Caco-2 (cell line): ENCODE results near the gene PLXDC2. TPM values are rescaled to one million over a fixed set of nuclear protein-coding genes. Genes with fewer than 3 reads are reported as not detected.

Experiments used
- BruUV-seq: library from RNA; stranded (reverse); fragments of 400-500 nt; replicated peaks from 2 replicates; lab custom pipeline; 2021; lab: Mats Ljungman, UMichigan
- CTCF ChIA-PET: fragments of 300-600 bp; sonication (Branson Sonifier 250); formaldehyde crosslinking; loops from one replicate; lab custom pipeline; 2022; ENCODE audit warnings: antibody characterized with exemption; lab: Charles Lee
- POLR2A ChIA-PET: fragments of 300-600 bp; sonication (Branson Sonifier 250); formaldehyde crosslinking; loops from one replicate; lab custom pipeline; 2022; ENCODE audit warnings: antibody characterized with exemption; lab: Charles Lee
- DNase-seq, 2 experiments: peaks; one replicate each; pipeline versions ENCODE4 v3.0.0 to v3.0.0-alpha.2; 2020 to 2022
- H3K27me3 ChIP-seq: replicated peaks from 2 replicates; pipeline ENCODE4 v1.6.0; 2011; ENCODE audit warnings: low read length; ENCODE audit not compliant: control insufficient read depth, insufficient read depth
- H3K36me3 ChIP-seq: 2 replicates; pipeline ENCODE4 v1.5.1; 2011; ENCODE audit warnings: low read length; ENCODE audit not compliant: control insufficient read depth, insufficient read depth
- H3K4me1 ChIP-seq: fragments of 250-450 bp; sonication (Bioruptor Pico); 2 replicates; pipeline ENCODE4 v1.5.1; 2020; ENCODE audit warnings: mild to moderate bottlenecking
- H3K4me3 ChIP-seq: 2 replicates; pipeline ENCODE4 v1.5.1; 2011; ENCODE audit warnings: low read depth, mild to moderate bottlenecking, control low read depth, low read length
- H3K9me3 ChIP-seq: fragments of 250-450 bp; sonication (Bioruptor Pico); 2 replicates; pipeline ENCODE4 v1.5.1; 2020; ENCODE audit warnings: mild to moderate bottlenecking, moderate library complexity
- H3K27ac Mint-ChIP-seq: one replicate; pipeline ENCODE4 v1.8.0; 2022; ENCODE audit warnings: mixed read lengths; ENCODE audit not compliant: unreplicated experiment
- H3K27me3 Mint-ChIP-seq: one replicate; pipeline ENCODE4 v1.8.0; 2022; ENCODE audit warnings: mixed read lengths; ENCODE audit not compliant: insufficient read depth, unreplicated experiment
- H3K36me3 Mint-ChIP-seq: one replicate; pipeline ENCODE4 v1.8.0; 2022; ENCODE audit warnings: mild to moderate bottlenecking, mixed read lengths; ENCODE audit not compliant: insufficient read depth, unreplicated experiment
- H3K4me1 Mint-ChIP-seq: one replicate; pipeline ENCODE4 v1.8.0; 2022; ENCODE audit warnings: low read depth, mixed read lengths; ENCODE audit not compliant: unreplicated experiment
- H3K4me3 Mint-ChIP-seq: one replicate; pipeline ENCODE4 v1.8.0; 2022; ENCODE audit warnings: mild to moderate bottlenecking, moderate library complexity, mixed read lengths; ENCODE audit not compliant: unreplicated experiment
- H3K9me3 Mint-ChIP-seq: one replicate; pipeline ENCODE4 v1.8.0; 2022; ENCODE audit warnings: mixed read lengths; ENCODE audit not compliant: unreplicated experiment
- intact Hi-C: fragments of 100-400 bp; cut with micrococcal nuclease; formaldehyde crosslinking; loops from one replicate; pipeline ENCODE4 v1.10.0; 2022; ENCODE audit not compliant: unreplicated experiment
- total RNA-seq: library from RNA; stranded (reverse); gene quantifications from 2 replicates; pipeline ENCODE4 v1.2.3, GENCODE V29; 2022
- TF ChIP-seq, protein P1 (sequence below), 2 experiments: fragments of 200-600 bp in 1 of 2; IDR thresholded peaks; 1 replicate in 1 of 2; 2 replicates in 1 of 2; pipeline versions ENCODE4 v1.5.1 to v1.8.0; 2011 to 2022; ENCODE audit warnings: antibody characterized with exemption in 1 of 2, control low read depth in 1 of 2, inconsistent platforms in 1 of 2, low read depth in 1 of 2, low read length in 1 of 2, mild to moderate bottlenecking in 1 of 2, moderate library complexity in 1 of 2; ENCODE audit not compliant: insufficient read depth in 1 of 2, severe bottlenecking in 1 of 2, unreplicated experiment in 1 of 2

PLXDC2 gene
- total RNA-seq, 1 experiment from 2014 or later, result 0.54 TPM

GRCh38 chr10:19956516-19957032 is 140.3 kb downstream of the PLXDC2 start:
- TF ChIP-seq, protein P1, sequence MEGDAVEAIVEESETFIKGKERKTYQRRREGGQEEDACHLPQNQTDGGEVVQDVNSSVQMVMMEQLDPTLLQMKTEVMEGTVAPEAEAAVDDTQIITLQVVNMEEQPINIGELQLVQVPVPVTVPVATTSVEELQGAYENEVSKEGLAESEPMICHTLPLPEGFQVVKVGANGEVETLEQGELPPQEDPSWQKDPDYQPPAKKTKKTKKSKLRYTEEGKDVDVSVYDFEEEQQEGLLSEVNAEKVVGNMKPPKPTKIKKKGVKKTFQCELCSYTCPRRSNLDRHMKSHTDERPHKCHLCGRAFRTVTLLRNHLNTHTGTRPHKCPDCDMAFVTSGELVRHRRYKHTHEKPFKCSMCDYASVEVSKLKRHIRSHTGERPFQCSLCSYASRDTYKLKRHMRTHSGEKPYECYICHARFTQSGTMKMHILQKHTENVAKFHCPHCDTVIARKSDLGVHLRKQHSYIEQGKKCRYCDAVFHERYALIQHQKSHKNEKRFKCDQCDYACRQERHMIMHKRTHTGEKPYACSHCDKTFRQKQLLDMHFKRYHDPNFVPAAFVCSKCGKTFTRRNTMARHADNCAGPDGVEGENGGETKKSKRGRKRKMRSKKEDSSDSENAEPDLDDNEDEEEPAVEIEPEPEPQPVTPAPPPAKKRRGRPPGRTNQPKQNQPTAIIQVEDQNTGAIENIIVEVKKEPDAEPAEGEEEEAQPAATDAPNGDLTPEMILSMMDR (IDR thresholded peaks at IDR 0.05; ENCODE audit: insufficient read depth in 1 of 2, low read depth in 1 of 2, low read length in 1 of 2, severe bottlenecking in 1 of 2, unreplicated experiment in 1 of 2), result no peak
- H3K4me3 Mint-ChIP-seq, result no peak overlapping the region

DNA sequence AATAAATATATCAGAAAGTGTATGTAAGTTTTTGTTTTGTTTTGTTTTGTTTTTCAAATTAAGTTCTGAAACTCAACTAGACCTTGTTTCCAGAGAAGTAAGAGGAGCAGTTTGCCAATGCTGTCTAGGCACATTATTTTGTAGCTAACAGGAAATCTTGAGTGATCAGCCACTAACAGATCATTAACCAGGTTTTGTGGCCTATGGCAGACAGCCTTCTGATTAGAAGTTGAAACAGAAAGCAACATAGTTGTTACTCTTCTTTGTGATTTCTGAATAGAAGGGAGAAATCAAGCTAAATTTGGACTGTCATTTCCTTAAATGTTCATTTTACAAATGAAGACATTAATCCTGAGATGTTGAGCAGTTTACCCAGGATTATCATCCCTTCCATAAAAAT is 142.6 kb downstream of the PLXDC2 start:
- Histone ChIP-seq H3K4me3 (no peak overlapping the region), H3K27me3 (no peaks in the 10 kb centered on the region), H3K36me3 (no peaks in the 10 kb centered on the region), H3K4me1 (no peaks in the 10 kb centered on the region), H3K9me3 (no peaks in the 10 kb centered on the region)
- CTCF ChIA-PET, result no interaction called here
- POLR2A ChIA-PET, result no interaction called here
- intact Hi-C loops, result no loop called here
- no peaks in the 10 kb centered on the region for H3K9me3 Mint-ChIP-seq
- H3K36me3 Mint-ChIP-seq, result no peaks in the 10 kb centered on the region
- no peaks in the 10 kb centered on the region for H3K27me3 Mint-ChIP-seq
- no TSS peak for BruUV-seq
- DNase-seq, result no peak
- H3K4me1 Mint-ChIP-seq, result no peaks in the 10 kb centered on the region
- no peak overlapping the region for H3K4me3 Mint-ChIP-seq
- TF ChIP-seq, protein P1 (IDR thresholded peaks at IDR 0.05; ENCODE audit: insufficient read depth in 1 of 2, low read depth in 1 of 2, low read length in 1 of 2, severe bottlenecking in 1 of 2, unreplicated experiment in 1 of 2), result no peak
- H3K27ac Mint-ChIP-seq, result no peak overlapping the region

More at GRCh38 chr10:19956516-19957032, 140.3 kb downstream of the PLXDC2 start:
- CTCF ChIA-PET, result no interaction called here
- Mint-ChIP-seq H3K4me1 (no peaks in the 10 kb centered on the region), H3K36me3 (no peaks in the 10 kb centered on the region), H3K27ac (no peak overlapping the region), H3K9me3 (no peaks in the 10 kb centered on the region), H3K27me3 (no peaks in the 10 kb centered on the region)
- BruUV-seq, result no TSS peak
- Histone ChIP-seq H3K4me3 (no peak overlapping the region), H3K27me3 (no peaks in the 10 kb centered on the region), H3K9me3 (no peaks in the 10 kb centered on the region), H3K4me1 (no peaks in the 10 kb centered on the region), H3K36me3 (no peaks in the 10 kb centered on the region)
- intact Hi-C loops, result no loop called here
- POLR2A ChIA-PET, result no interaction called here
- DNase-seq, result no peak

- H3K4me3 ChIP-seq, result no peak overlapping the region
- BruUV-seq, result no TSS peak
- intact Hi-C loops, result no loop called here
- Mint-ChIP-seq H3K27ac (no peak overlapping the region), H3K9me3 (no peaks in the 10 kb centered on the region), H3K4me3 (no peak overlapping the region), H3K4me1 (no peaks in the 10 kb centered on the region), H3K36me3 (no peaks in the 10 kb centered on the region), H3K27me3 (no peaks in the 10 kb centered on the region)
- no peaks in the 10 kb centered on the region for H3K9me3 ChIP-seq
- CTCF ChIA-PET, result no interaction called here
- no peak for DNase-seq
- H3K36me3 ChIP-seq, result no peaks in the 10 kb centered on the region
- POLR2A ChIA-PET, result no interaction called here
- no peaks in the 10 kb centered on the region for H3K27me3 ChIP-seq
- TF ChIP-seq, protein P1 (IDR thresholded peaks at IDR 0.05; ENCODE audit: insufficient read depth in 1 of 2, low read depth in 1 of 2, low read length in 1 of 2, severe bottlenecking in 1 of 2, unreplicated experiment in 1 of 2), result no peak
- H3K4me1 ChIP-seq, result no peaks in the 10 kb centered on the region
Measured at GRCh38 chr10:19961076-19962053, 145.1 kb downstream of the PLXDC2 start.
